Limb (tissue), 2 donors: ENCODE results near the gene PALMD.
A peak's percentile ranks its signal among the peaks of the same experiment; 100 is the strongest.

Experiments used
- DNase-seq, 2 donors: peaks; one replicate each; pipeline ENCODE4 v3.0.0-alpha.2; 2016; ENCODE audit errors: extremely low spot score in 2 of 2

Gene PALMD

GRCh38 chr1:99658031-99658290 is 12.0 kb downstream of the PALMD start:
- no peak for DNase-seq

DNA sequence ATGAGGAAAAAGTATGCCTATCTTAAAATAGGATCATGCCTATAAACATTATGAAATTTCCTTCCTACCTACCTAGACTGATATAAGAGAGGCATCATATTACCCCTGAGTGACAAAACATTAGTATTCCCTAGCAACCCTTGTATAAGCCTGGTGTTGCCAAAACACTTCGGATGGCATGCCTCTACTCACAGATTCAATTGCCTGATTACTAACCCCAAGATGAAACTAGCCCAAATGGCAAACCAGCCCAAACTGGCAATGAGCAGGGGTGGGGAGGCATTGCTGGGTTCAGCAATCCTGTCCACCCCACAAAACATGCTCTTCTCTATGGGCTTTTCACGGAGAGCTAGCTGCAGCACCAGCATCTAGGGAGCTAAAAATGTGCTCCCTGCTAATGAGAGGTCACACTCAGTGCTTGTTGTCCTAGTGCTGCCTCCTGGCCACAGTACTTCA is 13.9 kb downstream of the PALMD start:
- DNase-seq: no peak

- no peak for DNase-seq
Measured at GRCh38 chr1:99660496-99660895, 14.6 kb downstream of the PALMD start.

- DNase-seq: no peak
Measured at GRCh38 chr1:99661780-99662179, 15.9 kb downstream of the PALMD start.

DNA sequence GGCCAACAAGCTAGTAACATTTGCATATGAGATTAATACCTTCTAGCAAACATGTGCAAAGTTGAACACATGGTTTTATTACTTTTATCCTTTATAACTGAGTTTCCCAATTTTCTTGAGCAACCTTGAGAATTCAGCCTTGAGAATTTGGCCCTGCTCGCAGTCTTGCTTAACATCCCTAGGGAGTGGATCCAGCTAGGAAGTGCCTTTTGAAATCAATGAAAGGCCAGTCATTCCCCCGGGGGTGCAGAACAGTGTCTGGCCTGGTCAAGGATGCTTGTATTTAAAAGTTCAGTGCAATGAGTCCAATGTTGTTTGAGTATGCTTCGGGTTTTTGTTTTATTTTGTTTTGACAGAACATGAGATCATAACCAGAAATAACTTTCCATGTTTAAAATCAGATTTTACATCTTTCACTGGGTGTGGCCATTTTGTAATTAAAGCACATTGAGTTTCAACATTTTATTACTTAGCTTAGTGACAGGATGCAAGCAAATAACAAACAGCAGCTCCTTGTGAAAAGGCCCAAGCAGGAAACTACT is 16.7 kb downstream of the PALMD start:
- no peak for DNase-seq

DNA sequence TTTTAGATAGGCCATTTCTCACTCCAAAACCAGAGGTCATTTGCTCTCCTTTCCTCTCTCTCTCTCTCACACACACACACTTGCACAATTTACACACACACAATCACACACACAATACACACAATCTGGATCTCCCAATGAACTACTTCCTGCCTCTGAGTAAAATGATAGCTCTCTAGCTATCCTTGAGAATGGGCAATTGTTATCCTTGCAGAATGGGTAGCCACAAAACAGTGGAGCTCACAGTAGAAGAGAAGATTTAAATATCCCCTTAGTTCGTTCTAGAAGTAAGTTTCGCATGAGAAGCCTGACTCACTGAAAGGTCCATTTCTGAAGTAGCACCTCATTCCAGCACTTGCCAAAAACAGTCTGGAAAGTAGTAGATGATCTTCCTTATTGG is 17.6 kb downstream of the PALMD start:
- DNase-seq: no peak

DNA sequence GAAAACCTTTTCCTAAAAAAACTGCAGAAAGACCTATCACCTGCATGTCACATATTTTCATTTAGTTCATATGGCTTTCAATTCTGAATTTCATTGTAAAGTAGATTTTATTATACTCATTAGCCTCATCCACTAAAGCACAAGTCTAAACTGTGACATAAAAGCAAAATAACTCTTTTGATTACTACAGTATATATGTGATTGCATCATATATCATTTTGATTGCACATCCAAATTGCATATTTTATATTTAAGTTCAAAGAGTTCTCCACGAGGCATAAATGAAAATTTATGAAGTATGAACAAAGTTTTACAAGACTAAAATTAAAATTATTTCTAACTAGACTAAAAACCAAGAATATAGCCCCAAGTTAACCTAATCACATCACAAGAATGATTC is 19.3 kb downstream of the PALMD start:
- no peak for DNase-seq

GRCh38 chr1:99669376-99669775 is 23.5 kb downstream of the PALMD start:
- DNase-seq: no peak

DNA sequence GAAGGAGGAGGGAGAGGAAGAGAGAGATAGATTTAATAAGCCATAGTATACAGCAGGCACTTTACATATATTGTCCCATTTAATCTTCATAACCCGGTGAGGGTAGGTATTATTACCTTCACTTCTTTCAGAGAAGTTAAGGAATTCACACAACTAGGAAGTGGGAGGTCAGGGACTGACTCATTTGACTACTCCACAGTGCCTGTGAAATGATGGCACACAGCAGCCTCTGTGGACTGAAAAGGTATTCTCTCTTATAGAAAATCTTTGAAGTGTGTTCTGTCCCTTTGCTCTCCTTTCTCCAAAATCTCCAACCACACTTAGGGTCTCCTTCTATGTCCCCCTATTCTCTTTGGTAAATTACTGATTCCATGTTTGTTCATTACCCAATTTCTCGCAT is 23.9 kb downstream of the PALMD start:
- no peak for DNase-seq

DNA sequence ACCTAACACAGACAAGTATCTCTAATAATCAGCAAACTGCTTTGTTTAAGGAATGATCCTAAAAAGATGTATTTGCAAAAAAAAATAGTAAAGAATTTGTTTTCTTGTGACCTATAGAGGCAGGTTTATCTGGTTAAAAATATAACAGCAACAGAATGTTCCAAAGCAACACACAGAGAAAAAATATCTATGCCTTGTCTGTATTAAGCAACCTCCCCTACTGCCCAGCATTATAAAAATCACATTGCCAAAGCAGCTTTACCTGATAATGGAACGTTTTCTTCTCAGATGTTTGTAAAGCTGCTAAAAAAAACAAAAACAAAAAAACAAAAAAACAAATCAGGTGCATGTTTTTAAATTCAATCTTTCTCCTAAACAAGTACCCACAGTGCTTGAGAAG is 24.7 kb downstream of the PALMD start:
- DNase-seq: no peak

- no peak for DNase-seq
Measured at GRCh38 chr1:99672038-99672437, 26.1 kb downstream of the PALMD start.

- DNase-seq: no peak
Measured at GRCh38 chr1:99672530-99673213, 26.8 kb downstream of the PALMD start.

DNA sequence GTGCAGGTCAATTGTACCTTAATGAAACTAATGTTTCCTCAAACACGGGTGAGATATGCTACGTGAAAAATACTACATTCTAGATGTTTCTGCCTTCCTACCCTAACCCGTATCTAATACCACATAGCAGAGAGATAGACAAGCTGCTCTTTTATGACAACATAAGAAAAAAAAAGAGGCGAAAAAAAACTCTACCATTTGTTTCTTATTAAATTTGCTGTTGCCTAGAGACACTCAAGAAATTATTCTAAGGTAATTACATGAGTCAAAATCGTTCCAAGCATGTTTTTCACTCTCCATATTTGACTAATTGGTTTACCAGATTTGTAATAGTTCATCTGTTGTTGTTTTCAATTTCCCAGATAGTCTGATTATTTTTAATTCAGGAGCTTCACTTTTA is 27.4 kb downstream of the PALMD start:
- DNase-seq: no peak

GRCh38 chr1:99674115-99675064 is 28.5 kb downstream of the PALMD start:
- DNase-seq: no peak

GRCh38 chr1:99675292-99675691 is 29.4 kb downstream of the PALMD start:
- no peak for DNase-seq

DNA sequence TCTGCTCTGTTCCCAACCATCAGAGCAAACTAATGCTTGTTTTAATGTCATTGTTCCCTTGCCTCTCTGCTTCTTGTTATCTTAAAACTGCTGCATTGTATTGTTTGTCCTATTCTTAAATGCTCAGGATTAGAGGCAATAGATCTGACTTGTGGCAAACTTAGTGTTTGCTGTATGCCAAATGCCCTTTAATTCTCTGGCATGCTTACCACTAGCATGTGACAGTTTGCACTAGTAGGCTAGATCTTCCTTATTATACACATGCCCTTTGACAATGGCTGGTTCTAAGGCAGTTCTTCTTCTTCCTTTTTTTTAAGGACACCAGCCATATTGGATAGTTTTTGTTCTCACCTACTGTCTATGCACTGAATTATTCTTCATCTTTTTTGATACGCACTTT is 30.1 kb downstream of the PALMD start:
- no peak for DNase-seq

GRCh38 chr1:99676876-99677275 is 31.0 kb downstream of the PALMD start:
- no peak for DNase-seq

GRCh38 chr1:99677416-99677815 is 31.5 kb downstream of the PALMD start:
- no peak for DNase-seq

GRCh38 chr1:99680270-99680669 is 34.4 kb downstream of the PALMD start:
- no peak for DNase-seq

DNA sequence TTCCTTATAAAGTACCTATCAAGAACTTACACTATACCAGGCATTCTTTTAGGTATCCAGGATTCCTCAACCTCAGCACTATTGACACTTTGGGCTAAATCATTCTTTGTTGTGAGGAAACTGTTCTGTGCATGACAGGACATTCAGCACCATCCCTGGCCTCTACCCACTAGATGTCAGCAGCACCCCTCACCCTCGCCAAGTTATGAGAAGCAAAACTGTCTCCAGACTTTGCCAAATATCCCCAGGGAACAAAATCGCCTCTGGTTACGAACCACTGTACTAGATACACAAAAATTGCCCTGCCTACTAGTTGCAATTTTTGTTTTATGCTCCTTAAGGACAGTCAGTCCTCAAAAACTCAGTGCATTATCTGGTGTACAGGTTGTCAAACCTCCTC is 35.7 kb downstream of the PALMD start:
- no peak for DNase-seq

- DNase-seq: no peak
Measured at GRCh38 chr1:99682291-99682751, 36.4 kb downstream of the PALMD start.

GRCh38 chr1:99685516-99686180 is 39.7 kb downstream of the PALMD start:
- DNase-seq: peak; percentile 69 to 80
